Activated CD4-positive, alpha-beta T cell treated with anti-CD3 and anti-CD28 coated beads, Interleukin-2, Interleukin-4, amounts not matched to agents 100 ng/mL and 50 ng/mL, durations not matched to agents 16 hours and 8 hours (primary cell): ENCODE results near the gene PDE8A.
A peak's percentile ranks its signal among the peaks of the same experiment; 100 is the strongest.
"Not testable (repeated sequence)": the region's sequence is repeated elsewhere in the genome, so short reads cannot be mapped to it uniquely, and the experiment has no call there.

Source experiments
- DNase-seq: peaks from one replicate; pipeline ENCODE4 v3.0.0-alpha.2; 2020; ENCODE audit warnings: low spot score

The PDE8A gene

DNA sequence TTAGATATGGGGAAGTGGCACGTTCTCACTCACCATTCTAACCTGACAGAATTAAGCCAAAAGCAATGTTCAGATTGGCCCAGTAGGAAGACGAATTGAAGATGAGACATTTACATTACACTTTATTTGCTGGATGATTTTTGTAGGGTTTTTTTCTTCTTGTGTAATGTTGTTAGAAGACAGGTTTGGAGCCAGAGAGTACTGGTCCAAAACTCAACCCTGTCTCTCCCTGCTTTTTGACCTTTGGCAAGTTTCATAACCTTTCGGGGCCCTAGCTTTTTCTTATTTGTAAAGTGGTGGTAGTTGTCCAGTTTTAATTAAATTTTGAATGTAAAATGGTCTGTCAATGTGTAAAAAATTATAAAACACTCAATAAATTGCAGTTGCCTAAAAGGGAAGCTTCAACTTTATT is 29.5 kb downstream of the PDE8A start:
- no peak for DNase-seq

DNA sequence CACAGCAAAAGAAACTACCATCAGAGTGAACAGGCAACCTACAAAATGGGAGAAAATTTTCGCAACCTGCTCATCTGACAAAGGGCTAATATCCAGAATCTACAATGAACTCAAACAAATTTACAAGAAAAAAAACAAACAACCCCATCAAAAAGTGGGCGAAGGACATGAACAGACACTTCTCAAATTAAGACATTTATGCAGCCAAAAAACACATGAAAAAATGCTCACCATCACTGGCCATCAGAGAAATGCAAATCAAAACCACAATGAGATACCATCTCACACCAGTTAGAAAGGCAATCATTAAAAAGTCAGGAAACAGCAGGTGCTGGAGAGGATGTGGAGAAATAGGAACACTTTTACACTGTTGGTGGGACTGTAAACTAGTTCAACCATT is 30.1 kb downstream of the PDE8A start:
- DNase-seq, result not testable (repeated sequence)

DNA sequence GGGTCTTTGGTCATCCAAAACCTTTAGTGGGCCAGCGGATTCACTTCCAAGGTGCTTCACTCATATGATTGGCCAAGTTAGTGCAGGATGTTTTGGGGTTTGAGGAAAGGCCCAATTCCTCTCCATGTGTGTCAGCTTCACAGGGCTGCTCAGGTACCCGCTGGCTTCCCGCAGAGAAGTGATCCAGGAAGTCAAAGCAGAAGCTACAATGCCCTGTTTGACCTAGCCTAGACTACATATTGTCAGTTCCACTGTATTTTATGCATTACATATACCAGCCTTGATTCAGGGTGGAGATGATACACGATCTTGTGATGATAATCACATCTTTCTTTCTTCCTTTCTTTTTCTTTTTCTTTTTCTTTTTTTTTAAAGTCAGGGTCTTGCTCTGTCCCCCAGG is 32.1 kb downstream of the PDE8A start:
- no peak for DNase-seq

DNA sequence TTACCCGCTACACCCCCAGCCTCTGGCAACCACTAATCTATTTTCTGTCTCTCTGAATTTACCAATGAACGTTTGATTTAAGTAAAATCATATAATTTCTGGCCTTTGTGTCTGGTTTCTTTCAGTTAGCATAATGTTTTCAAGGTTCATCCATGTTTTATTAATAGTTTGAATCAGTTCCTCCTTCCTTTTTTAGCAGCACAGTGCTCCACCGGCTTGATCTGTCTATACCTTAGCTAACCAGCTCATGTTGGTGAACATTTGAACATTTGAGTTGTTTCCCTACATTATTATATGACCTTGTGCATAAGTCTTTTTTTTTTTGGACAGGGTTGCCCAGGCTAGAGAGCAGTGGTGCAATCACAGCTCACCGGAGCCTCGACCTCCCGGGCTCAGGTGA is 33.3 kb downstream of the PDE8A start:
- no peak for DNase-seq

DNA sequence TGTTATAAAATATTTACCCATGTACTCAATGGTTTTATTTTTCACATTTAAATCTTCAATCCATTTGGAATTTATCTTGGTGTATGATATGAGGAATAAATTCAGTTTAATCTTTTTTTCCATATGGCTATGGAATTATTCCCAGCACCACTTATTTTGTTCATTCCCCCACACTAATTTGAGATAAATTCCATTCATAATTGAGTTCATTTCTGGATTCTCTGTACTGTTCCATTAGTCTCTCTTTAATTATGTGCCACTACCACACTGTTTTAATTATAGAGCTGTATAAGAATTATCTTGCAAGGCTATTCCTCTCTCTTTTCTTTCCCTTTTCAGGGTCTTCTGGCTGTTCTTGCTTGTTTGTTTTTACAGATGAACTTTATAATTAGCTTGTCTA is 34.6 kb downstream of the PDE8A start:
- no peak for DNase-seq

DNA sequence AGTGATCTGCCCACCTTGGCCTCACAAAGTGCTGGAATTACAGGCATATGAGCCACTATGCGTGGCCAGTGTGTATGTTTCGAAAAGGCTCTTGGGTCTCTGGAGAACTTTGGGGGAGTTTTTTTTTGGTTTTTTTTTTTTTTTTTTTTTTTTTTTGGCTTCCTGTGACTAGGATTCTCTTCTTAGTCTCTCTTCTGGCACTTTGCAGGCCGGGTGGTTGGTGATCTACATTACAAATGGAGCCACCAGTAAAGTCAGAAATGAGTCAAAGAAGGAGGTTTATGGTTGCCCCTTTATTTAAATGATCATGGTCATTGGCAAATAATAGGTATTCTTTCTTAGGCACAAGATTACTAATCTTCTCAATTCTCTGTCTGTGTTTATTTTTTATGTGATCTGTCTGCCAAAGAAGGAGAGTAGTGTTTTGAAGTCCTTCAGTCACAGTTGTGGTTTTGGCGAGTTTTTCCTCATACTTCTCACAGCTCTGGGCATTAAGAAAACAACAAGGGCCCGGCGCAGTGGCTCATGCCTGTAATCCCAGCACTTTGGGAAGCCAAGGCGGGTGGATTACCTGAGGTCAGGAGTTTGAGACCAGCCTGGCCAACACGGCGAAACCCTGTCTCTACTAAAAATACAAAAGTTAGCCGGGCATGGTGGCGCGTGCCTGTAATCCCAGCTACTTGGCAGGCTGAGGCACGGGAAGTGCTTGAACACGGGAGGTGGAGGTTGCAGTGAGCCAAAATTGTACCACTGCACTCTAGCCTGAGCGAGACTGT is 38.3 kb downstream of the PDE8A start:
- DNase-seq, result no peak

DNA sequence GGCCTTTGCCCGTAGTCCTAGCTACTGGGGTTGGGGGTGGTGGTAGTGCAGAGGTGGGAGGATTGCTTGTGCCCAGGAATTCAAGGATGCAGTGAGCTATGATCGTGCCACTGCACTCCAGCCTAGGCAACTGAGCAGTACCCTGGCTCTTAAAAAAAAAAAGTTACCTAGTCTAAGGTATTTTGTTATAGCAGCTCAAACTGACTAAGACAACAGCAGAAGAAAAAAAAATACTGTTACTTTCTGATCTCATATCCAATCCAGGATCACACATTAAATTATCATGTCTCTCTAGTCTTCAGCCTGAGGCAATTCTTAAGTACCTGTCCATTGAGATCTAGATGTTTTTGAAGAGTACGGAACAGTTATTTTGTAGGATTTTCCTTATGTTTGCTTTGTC is 39.8 kb downstream of the PDE8A start:
- no peak for DNase-seq

DNA sequence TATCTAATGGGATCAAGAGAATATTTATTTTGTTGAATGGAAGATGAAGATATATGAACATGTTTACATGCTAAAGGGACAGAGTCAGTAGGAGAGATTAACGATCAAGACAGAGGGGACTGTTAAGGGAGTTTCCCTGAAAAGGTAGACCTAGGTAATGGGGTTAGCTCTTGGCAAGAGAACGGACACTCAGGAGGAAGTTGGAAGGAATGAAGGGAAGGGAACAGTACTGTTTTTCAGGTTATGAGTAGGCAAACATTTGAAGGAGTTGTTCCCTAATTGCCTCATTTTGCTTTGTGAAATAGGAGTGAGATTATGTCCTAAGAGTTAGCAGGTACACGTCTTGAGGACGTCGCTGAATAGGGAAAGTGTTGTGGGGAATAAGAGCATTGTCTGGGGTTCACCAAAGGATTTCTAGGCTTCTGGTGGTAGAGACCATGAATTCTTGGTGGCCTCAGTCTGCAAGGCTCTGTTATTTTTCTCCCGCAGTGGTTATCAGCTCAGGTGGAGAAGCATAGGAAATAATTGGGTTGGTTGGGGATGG is 41.3 kb downstream of the PDE8A start:
- DNase-seq, result no peak

DNA sequence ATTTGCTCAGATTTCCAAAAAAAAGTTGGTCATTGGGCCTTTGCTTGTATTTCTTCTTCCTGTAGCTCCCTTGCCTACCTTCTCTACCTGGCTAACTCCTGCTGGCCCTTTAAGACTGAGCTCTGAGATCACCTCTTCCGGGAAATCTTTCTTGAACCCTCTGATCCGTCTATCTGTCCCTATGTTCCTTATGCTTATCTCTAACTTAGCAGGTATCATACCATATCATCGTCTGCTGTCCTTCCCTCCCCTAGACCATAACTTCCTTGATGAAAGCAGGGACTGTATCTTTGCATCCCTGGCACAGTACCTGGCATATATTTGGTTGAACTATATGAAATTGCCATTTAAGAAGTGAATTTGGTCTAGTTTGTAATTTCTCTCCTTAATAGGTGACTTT is 42.3 kb downstream of the PDE8A start:
- DNase-seq, result no peak

DNA sequence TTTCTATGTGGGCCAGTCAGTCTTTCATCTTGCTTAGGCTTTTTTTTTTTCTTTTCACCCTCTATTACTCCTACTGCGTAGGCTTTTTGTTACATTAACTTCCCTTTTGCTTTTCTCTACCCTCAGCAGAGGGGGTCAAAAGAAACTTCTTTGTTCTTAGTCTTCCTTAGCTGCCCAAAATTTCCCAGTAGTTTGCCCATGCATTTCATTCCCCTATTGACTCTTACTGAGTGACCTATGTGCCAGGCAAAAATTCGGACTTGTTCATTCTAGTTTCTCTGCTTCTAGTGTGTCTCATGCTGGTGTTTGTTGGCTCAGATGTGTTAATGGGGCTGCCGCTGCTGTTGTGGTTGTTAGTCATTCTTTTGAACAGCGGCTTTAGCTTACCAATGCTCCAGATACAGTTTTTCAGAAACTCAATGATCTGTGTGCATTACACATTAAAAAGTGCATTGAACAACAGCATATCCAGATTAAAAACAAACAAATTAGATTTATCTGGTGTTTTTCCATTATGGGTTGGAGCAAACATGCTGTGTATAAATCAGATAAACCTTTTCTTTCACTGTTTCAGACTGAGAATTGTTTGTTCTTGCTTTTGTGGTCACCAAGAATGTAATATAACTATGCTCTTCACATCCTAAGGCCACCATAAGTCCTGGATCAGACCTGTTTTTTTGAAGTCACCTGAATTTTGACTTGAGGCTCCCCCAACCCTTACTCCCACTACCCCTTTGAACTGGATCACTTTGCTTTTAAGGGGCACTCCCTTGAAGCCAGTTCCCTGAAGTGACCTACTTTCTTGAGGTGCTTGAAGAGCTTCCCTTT is 43.1 kb downstream of the PDE8A start:
- DNase-seq, result no peak

DNA sequence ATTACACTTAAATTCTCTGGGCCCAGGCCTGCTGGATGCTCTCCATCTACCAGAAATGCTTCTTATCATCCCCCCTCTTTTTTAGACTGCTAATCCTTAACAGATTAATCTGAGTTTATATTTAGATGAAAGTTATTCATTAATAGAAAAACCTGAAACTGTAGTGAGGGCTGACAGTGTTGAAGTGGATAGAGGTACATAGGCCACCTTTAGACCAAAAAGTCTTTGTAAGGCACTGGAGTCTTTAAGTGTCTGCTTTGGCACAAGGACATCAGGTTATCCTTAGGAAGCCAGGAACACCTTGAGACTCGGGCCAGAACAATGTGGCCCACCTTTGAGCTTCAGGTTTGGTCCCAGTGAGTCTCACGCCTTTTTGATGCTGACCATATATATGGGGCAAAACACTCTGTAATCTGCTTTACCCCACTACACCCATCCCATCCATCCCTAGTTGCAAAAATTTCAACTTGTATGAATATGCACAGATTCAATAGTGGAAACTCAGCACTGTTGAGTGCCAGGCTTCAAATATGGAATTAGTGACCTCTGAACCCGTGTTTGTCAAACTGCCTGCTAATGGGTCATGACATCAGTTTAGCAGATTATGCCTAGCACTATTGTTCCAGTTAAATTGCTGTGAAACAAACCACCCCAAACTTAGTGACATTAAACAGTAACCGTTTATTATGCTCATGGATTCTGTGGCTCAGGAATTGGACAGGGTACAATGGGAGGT is 44.0 kb downstream of the PDE8A start:
- DNase-seq, result no peak

DNA sequence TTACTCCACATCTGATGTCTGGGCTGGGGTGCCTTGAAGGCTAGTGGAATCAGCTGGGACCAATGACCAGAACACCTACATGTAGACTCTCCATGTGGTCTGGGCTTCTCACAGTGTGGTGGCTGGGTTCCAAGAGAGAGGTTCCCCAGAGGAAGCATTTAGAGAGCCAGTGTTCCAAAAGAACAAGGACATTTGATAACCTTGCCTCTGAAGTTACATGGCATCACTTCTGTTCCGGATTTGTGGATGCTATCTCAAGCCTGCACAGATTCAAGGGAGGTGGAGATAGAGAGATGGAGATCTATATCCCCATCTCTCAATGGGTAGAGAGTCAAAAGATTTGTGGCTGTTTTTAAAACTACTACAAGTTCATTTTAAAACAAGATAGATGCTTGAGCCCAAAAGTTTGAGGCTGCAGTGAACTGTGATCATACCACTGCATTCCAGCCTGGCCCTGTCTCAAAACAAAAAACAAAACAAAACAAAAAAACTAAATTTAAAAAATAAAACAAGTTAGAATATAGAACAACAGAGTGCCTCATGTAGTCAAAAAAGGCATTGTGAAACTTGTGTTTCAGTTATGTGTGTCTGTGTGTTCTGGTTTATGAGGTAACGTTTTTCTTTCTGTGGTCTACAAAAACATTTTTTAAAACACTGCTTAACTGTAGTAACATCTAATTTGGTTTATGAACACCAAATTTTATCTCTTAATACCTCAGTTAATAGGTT is 44.8 kb downstream of the PDE8A start:
- no peak for DNase-seq

DNA sequence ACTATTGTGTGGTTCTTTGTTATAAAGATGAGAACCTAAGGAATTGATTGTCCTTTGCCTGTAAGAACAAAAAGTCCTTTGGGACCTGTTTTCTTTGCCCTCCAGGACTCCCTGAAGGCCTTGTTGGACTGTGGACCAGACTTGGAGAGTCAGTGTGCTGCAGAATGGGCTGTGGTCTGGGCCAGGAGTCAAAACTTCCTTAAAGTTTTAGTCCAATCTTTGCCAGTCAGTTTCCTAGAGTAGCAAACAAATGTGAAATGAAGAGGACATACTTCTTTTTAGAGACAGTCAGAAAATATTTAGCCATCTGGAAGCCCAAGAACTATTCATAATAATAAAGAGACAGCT is 45.4 kb downstream of the PDE8A start:
- no peak for DNase-seq

DNA sequence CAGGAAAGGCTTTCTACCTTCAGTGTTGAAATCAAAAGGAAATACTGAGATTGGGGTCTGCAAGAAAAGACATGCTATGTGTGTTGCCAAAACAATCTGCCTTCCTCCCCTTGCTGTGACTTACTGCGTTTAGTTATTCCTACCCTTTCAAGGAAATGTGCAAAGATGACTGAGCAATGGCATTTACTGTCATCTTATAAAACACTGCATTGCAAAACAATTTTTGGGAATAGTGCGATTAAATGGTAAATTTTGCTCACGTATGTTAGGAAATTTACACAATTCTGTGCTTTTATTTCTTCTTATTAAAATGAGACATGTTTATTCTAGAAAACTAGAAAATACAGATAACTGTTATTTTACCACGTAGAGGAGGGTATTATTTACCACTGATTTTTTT is 45.8 kb downstream of the PDE8A start:
- no peak for DNase-seq

DNA sequence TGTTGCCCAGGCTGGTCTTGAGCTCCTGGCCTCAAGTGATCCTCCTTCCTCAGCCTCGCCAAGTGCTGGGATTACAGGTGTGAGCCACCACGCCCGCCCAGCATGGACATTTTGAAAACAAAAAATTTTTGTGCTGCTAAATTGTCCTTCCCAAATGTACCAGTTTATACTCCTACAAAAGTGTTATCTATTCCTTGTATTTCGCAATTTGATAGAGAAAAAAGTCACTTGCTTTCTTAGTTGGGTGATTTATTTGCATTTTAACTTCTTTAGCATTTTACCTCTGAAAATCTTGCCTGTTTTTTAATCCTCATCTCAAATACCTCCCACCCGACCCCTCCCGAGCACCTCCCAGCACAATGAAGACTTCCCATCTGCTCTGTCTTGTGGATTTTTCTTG is 46.8 kb downstream of the PDE8A start:
- no peak for DNase-seq

DNA sequence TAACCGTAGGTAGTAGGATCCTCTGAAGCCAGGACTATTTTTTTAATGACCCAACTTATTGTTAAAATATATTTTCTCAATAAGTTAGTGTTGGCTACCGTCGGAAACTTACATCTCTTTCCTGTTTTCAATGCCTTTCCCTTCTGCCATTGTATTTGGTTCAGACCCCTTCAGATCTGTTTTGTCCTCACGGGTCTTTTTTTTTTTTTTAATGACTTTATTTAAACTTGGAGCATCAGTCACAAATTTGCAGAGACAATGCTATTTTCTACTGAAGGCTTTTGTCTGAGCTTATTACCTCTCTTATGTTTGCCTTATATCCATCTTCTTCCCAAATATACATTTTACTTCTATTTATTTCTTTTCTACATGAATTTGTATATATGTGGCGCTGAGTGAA is 47.6 kb downstream of the PDE8A start:
- no peak for DNase-seq

DNA sequence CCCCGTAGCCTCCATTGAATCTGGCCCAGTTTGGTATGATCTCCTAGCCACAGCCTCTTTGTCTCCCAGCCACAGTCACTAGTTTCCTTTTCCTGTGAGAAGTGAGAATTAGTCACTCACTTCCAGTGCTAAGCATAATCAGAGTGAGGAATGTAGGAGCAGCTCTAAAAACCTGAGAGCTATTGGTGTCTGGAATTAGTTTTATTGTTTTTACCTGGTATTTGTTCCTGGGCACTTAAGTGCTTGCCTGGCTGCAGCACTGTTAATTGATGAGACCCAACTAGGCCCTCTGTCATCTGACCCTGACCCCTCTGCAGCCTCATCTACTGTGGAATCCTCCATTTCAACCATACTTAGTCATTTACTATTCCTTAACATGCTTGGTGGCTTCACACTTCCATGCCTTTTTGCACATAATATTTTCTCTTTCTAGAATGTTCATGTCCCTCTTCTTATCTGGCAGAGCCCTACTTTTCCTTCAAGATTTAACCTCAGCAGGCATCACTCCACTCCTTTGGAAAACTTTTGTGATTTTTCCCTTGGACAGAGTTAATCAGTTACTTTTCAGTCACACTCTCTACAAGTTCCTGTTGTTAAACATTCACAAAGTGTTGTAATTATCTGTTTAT is 48.8 kb downstream of the PDE8A start:
- peak; percentile 39 for DNase-seq

DNA sequence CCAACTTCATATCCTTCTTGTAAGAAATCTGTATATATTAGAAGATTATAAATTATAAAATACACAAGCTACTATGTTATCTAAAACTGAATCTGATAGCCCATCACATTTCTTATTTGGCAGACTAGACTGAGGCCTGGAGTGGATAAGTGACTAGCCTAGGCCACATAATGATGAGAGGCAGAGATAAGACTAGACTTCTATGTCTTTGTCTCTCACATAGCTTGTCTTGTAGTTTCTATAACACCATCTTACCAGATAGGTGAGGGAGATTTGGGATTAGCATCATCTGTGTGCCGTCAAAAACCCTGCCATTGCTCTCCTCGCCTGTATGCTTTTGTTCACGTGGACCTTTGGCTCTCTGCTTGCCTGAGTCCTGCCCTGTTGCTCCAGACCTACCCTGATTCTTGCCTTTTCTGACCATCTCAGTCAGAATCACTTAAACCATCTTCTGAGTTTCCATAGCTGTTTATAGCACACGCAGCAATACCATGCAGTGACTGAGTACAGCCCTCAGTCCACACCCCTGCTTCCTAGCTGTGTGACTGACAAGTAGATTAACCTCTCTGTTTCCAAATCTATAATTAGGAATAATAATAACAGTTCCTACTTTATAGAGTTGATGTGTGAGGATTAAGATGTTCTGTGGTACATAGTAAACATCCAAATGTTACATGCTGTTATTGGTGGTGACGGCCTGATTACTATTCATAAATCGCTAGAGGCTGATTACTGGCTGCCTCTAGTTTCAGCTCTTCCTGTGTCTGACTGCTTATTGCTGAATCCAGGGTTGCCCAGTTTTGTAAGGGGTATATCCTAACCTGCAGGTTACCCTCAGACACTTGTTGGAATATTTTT is 49.7 kb downstream of the PDE8A start:
- no peak for DNase-seq

DNA sequence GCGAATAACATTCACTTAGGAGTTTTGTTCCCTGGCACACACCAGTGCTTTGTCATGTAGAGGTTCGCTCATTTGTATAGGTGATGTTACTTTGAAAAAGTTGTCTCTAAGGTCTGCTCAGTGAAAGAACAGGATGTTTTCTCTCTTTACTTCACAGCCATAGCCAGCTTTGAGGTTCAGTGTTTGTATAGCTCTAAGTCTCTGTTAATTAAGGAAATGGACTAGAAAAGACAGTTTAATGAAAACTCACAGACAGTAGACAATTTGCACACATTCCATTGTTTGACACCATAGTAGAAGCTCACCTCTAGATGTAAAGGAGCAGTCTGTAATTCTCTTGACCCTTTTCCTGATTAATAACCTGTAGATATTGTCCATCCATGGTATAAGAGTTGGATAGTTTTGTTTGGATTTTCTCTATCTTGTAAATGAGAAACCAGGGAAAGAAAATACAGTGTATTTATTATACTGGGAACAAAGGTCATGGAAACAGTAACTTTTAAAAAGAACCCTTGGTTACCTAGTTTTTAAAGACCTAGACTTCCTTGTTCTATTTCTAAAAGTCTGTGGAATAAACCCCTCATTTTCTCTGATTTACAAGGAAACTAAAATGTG is 50.4 kb downstream of the PDE8A start:
- DNase-seq, result no peak

DNA sequence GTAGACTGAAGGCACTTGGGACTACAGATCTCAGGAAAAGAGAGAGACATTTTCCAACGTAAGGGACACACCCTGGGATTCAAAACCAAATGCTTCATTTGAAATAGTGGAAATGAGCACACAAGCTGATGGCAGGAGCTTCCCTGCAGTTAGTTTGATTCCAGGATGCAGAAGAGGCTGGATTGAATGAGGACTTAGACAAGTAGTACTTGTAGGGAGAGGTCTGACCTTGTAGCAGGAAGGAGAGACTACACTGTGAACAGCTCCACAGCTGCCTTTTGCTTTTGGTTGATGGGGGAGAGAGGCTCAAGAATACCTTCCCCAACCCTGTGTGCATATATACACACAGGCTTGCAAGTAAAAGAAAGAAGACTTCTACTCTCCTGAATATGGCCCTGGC is 51.5 kb downstream of the PDE8A start:
- no peak for DNase-seq
